GM23338 (cell line): Measurements from ENCODE around the gene TOMM40.

ENCODE experiments used
- CREB1 ChIP-seq: fragments of 250-450 bp; sonication (Bioruptor Pico); IDR thresholded peaks from 2 replicates; pipeline ENCODE4 v1.5.0; 2020; ENCODE audit warnings: low read depth, mild to moderate bottlenecking, moderate library complexity
- EZH2 ChIP-seq: fragments of 200-600 bp; sonication (generic); IDR thresholded peaks from one replicate; pipeline ENCODE4 v1.8.0; 2017; ENCODE audit warnings: antibody characterized with exemption, mild to moderate bottlenecking, low read depth; ENCODE audit not compliant: unreplicated experiment
- EZH2phosphoT487 ChIP-seq: fragments of 200-600 bp; sonication (generic); IDR thresholded peaks from one replicate; pipeline ENCODE4 v1.8.1; 2018; ENCODE audit warnings: antibody characterized with exemption; ENCODE audit not compliant: unreplicated experiment
- JUNB ChIP-seq: IDR thresholded peaks from one replicate; pipeline ENCODE4 v1.6.1; 2016; ENCODE audit warnings: antibody characterized with exemption; ENCODE audit not compliant: unreplicated experiment
- POLR2AphosphoS5 ChIP-seq: IDR thresholded peaks from 2 replicates; pipeline ENCODE4 v1.6.1; 2016; ENCODE audit warnings: antibody characterized with exemption, low read depth
- TF ChIP-seq, protein P1 (sequence below), 2 experiments: fragments of 200-600 bp in 1 of 2; sonication (generic) in 1 of 2; conservative IDR thresholded peaks; 2 replicates each; pipeline versions ENCODE4 v1.5.1 to v1.6.1; 2016 to 2017; ENCODE audit warnings: antibody characterized with exemption in 2 of 2, low read depth in 2 of 2, mild to moderate bottlenecking in 2 of 2, moderate library complexity in 1 of 2

DNA sequence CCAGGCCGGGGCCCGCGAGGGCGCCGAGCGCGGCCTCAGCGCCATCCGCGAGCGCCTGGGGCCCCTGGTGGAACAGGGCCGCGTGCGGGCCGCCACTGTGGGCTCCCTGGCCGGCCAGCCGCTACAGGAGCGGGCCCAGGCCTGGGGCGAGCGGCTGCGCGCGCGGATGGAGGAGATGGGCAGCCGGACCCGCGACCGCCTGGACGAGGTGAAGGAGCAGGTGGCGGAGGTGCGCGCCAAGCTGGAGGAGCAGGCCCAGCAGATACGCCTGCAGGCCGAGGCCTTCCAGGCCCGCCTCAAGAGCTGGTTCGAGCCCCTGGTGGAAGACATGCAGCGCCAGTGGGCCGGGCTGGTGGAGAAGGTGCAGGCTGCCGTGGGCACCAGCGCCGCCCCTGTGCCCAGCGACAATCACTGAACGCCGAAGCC, 17.8 kb downstream of the TOMM40 start:
- TF ChIP-seq POLR2AphosphoS5 (no peak), EZH2phosphoT487 (no peak), JUNB (no peak), EZH2 (no peak), CREB1 (no peak)
- TF ChIP-seq, protein P1, sequence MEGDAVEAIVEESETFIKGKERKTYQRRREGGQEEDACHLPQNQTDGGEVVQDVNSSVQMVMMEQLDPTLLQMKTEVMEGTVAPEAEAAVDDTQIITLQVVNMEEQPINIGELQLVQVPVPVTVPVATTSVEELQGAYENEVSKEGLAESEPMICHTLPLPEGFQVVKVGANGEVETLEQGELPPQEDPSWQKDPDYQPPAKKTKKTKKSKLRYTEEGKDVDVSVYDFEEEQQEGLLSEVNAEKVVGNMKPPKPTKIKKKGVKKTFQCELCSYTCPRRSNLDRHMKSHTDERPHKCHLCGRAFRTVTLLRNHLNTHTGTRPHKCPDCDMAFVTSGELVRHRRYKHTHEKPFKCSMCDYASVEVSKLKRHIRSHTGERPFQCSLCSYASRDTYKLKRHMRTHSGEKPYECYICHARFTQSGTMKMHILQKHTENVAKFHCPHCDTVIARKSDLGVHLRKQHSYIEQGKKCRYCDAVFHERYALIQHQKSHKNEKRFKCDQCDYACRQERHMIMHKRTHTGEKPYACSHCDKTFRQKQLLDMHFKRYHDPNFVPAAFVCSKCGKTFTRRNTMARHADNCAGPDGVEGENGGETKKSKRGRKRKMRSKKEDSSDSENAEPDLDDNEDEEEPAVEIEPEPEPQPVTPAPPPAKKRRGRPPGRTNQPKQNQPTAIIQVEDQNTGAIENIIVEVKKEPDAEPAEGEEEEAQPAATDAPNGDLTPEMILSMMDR (conservative IDR thresholded peaks at IDR 0.05; ENCODE audit: low read depth in 2 of 2), result no peak
